Hematopoietic multipotent progenitor cell treated with erythropoietin and hydrocortisone succinate and interleukin-3 and kit ligand, for 8 days (in vitro differentiated cells): ENCODE data around the gene OLFM2.

Source experiments
- DNase-seq: peaks from one replicate; pipeline ENCODE4 v3.0.0-alpha.2; 2015

The OLFM2 gene

GRCh38 chr19:9903336-9903735 is 33.0 kb downstream of the OLFM2 start:
- no peak for DNase-seq

GRCh38 chr19:9901642-9902041 is 34.7 kb downstream of the OLFM2 start:
- DNase-seq: no peak

- DNase-seq: no peak
These were observed 35.3 kb downstream of the OLFM2 start for GRCh38 chr19:9901020-9901419.

GRCh38 chr19:9891609-9892373 is 44.5 kb downstream of the OLFM2 start:
- no peak for DNase-seq

GRCh38 chr19:9885077-9885552 is 51.2 kb downstream of the OLFM2 start:
- no peak for DNase-seq

GRCh38 chr19:9883764-9884163 is 52.6 kb downstream of the OLFM2 start:
- DNase-seq: no peak

- DNase-seq: no peak
These were observed 53.0 kb downstream of the OLFM2 start for GRCh38 chr19:9883231-9883758.

GRCh38 chr19:9881720-9882119 is 54.6 kb downstream of the OLFM2 start:
- DNase-seq: no peak

GRCh38 chr19:9878511-9879196 is 57.7 kb downstream of the OLFM2 start:
- peak; percentile 3 for DNase-seq

- DNase-seq: no peak
These were observed 58.4 kb downstream of the OLFM2 start for GRCh38 chr19:9877780-9878510.

- DNase-seq: no peak
These were observed 60.5 kb downstream of the OLFM2 start for GRCh38 chr19:9875796-9876195.

- DNase-seq: no peak
These were observed 61.2 kb downstream of the OLFM2 start for GRCh38 chr19:9875031-9875627.

- DNase-seq: no peak
These were observed 63.6 kb downstream of the OLFM2 start for GRCh38 chr19:9872618-9873242.

- DNase-seq: no peak
These were observed 64.5 kb downstream of the OLFM2 start for GRCh38 chr19:9871626-9872338.

GRCh38 chr19:9868983-9869617 is 67.2 kb downstream of the OLFM2 start:
- DNase-seq: no peak

GRCh38 chr19:9865732-9866501 is 70.4 kb downstream of the OLFM2 start:
- no peak for DNase-seq

- no peak for DNase-seq
These were observed 72.6 kb downstream of the OLFM2 start for GRCh38 chr19:9863759-9864158.

GRCh38 chr19:9862938-9863337 is 73.4 kb downstream of the OLFM2 start:
- no peak for DNase-seq

GRCh38 chr19:9861503-9861902 is 74.8 kb downstream of the OLFM2 start:
- DNase-seq: no peak

GRCh38 chr19:9860407-9860806 is 75.9 kb downstream of the OLFM2 start:
- no peak for DNase-seq

- no peak for DNase-seq
These were observed 77.5 kb downstream of the OLFM2 start for GRCh38 chr19:9858766-9859165.
